KMS-11 (cell line): ENCODE results near the gene ACVR1.
A peak's percentile ranks its signal among the peaks of the same experiment; 100 is the strongest.

Experiments used
- H2AFZ ChIP-seq: fragments of 200-600 bp; sonication (generic); 2 replicates; pipeline ENCODE4 v1.6.1; 2016; ENCODE audit warnings: antibody characterized with exemption, mixed run types, low read depth
- H3K27ac ChIP-seq: fragments of 200-600 bp; sonication (generic); 2 replicates; pipeline ENCODE4 v1.6.1; 2016; ENCODE audit warnings: mild to moderate bottlenecking, mixed run types
- H3K27me3 ChIP-seq: fragments of 200-600 bp; sonication (generic); 2 replicates; pipeline ENCODE4 v1.6.1; 2017; ENCODE audit warnings: mild to moderate bottlenecking, low read depth, mixed run types, moderate library complexity; ENCODE audit not compliant: insufficient read depth
- H3K36me3 ChIP-seq: fragments of 200-600 bp; sonication (generic); 2 replicates; pipeline ENCODE4 v1.6.1; 2017; ENCODE audit warnings: mild to moderate bottlenecking, mixed run types; ENCODE audit not compliant: insufficient read depth
- H3K4me1 ChIP-seq: fragments of 200-600 bp; sonication (generic); 2 replicates; pipeline ENCODE4 v1.6.1; 2016; ENCODE audit warnings: mild to moderate bottlenecking, low read depth, mixed run types; ENCODE audit not compliant: poor library complexity, severe bottlenecking
- H3K4me2 ChIP-seq: fragments of 200-600 bp; sonication (generic); 2 replicates; pipeline ENCODE4 v1.7.0; 2016; ENCODE audit warnings: mild to moderate bottlenecking, mixed run types
- H3K4me3 ChIP-seq: fragments of 200-600 bp; sonication (generic); IDR thresholded peaks from 2 replicates; pipeline ENCODE4 v1.6.1; 2017; ENCODE audit warnings: low read depth, low read length, mixed read lengths; ENCODE audit not compliant: insufficient read depth
- H3K79me2 ChIP-seq: fragments of 200-600 bp; sonication (generic); 2 replicates; pipeline ENCODE4 v1.6.1; 2016; ENCODE audit warnings: low read depth, mixed run types; ENCODE audit not compliant: insufficient read depth
- H3K9ac ChIP-seq: fragments of 200-600 bp; sonication (generic); 2 replicates; pipeline ENCODE4 v1.6.1; 2016; ENCODE audit warnings: mild to moderate bottlenecking, mixed run types
- H4K20me1 ChIP-seq: fragments of 200-600 bp; sonication (generic); 2 replicates; pipeline ENCODE4 v1.6.1; 2016; ENCODE audit warnings: mild to moderate bottlenecking, mixed run types; ENCODE audit not compliant: insufficient read depth
- CTCF ChIP-seq: fragments of 200-600 bp; sonication (generic); conservative IDR thresholded peaks from 2 replicates; pipeline ENCODE4 v1.6.1; 2017; ENCODE audit warnings: low read depth, mild to moderate bottlenecking, antibody characterized with exemption, low read length, moderate library complexity, mixed read lengths

Gene ACVR1

GRCh38 chr2:157839822-157840221 lies 36.3 kb downstream of the ACVR1 start:
- H3K4me1 ChIP-seq = peaks cover 38% of the 10 kb centered on the region
- H4K20me1 ChIP-seq = no peaks in the 10 kb centered on the region
- peak overlapping the region; percentile 49 for H3K27ac ChIP-seq
- H3K4me2 ChIP-seq = peak overlapping the region; percentile 29
- H3K27me3 ChIP-seq = no peaks in the 10 kb centered on the region
- no peak for TF ChIP-seq CTCF
- no peak overlapping the region for H3K4me3 ChIP-seq
- H2AFZ ChIP-seq = no peak overlapping the region
- H3K36me3 ChIP-seq = no peaks in the 10 kb centered on the region
- H3K9ac ChIP-seq = no peak overlapping the region
- no peaks in the 10 kb centered on the region for H3K79me2 ChIP-seq

- no peak for TF ChIP-seq CTCF
Measured at GRCh38 chr2:157839162-157839801, 36.8 kb downstream of the ACVR1 start.

GRCh38 chr2:157838442-157839161 lies 37.5 kb downstream of the ACVR1 start:
- Histone ChIP-seq H3K36me3 (no peaks in the 10 kb centered on the region), H3K9ac (peak overlapping the region; percentile 20; the same call in 1 of the 2 replicates), H2AFZ (no peak overlapping the region), H3K27me3 (no peaks in the 10 kb centered on the region), H3K4me2 (peak overlapping the region; percentile 29), H3K27ac (peak overlapping the region; percentile 49), H3K79me2 (no peaks in the 10 kb centered on the region), H4K20me1 (no peaks in the 10 kb centered on the region), H3K4me3 (no peak overlapping the region), H3K4me1 (peaks cover 38% of the 10 kb centered on the region)
- TF ChIP-seq CTCF = no peak

More at GRCh38 chr2:157839162-157839801, 36.8 kb downstream of the ACVR1 start:
- H3K79me2 ChIP-seq = no peaks in the 10 kb centered on the region
- H3K4me1 ChIP-seq = peaks cover 38% of the 10 kb centered on the region
- peak overlapping the region; percentile 29 for H3K4me2 ChIP-seq
- no peak overlapping the region for H3K4me3 ChIP-seq
- H3K36me3 ChIP-seq = no peaks in the 10 kb centered on the region
- no peak overlapping the region for H2AFZ ChIP-seq
- peak overlapping the region; percentile 9; the same call in 1 of the 2 replicates for H3K9ac ChIP-seq
- H3K27me3 ChIP-seq = no peaks in the 10 kb centered on the region
- no peaks in the 10 kb centered on the region for H4K20me1 ChIP-seq
- H3K27ac ChIP-seq = peak overlapping the region; percentile 49

GRCh38 chr2:157837851-157838441 lies 38.2 kb downstream of the ACVR1 start:
- Histone ChIP-seq H3K27me3 (no peaks in the 10 kb centered on the region), H2AFZ (no peak overlapping the region), H3K4me3 (no peak overlapping the region), H3K4me2 (peak overlapping the region; percentile 29), H3K79me2 (no peaks in the 10 kb centered on the region), H4K20me1 (no peaks in the 10 kb centered on the region), H3K4me1 (peaks cover 38% of the 10 kb centered on the region), H3K9ac (peak overlapping the region; percentile 20; the same call in 1 of the 2 replicates), H3K36me3 (no peaks in the 10 kb centered on the region), H3K27ac (peak overlapping the region; percentile 49)
- TF ChIP-seq CTCF = no peak
